HEK293 (cell line): ENCODE data around the gene MEGF6.

Experiments
- CTCF ChIA-PET: fragments of 350-600 bp; formaldehyde crosslinking; extraction: SDS; loops from one replicate; lab custom pipeline; 2021; ENCODE audit warnings: antibody characterized with exemption; lab: Yijun Ruan, JAX
- POLR2A ChIA-PET: fragments of 300-600 bp; formaldehyde crosslinking; extraction: SDS; loops from one replicate; lab custom pipeline; 2020; ENCODE audit warnings: antibody characterized with exemption, inconsistent platforms; lab: Yijun Ruan, JAX
- H3K27ac ChIP-seq: fragments of 200-500 bp; sonication (Bioruptor generic); 2 replicates; pipeline ENCODE4 v1.5.1; 2014; ENCODE audit warnings: low read depth, low read length, control low read depth, inconsistent platforms; ENCODE audit errors: extremely low read depth
- H3K36me3 ChIP-seq, 2 experiments: fragments of 200-500 bp in 1 of 2; sonication (Bioruptor generic) in 1 of 2; 1 replicate in 1 of 2; 2 replicates in 1 of 2; pipeline ENCODE4 v1.5.1; 2014 to 2017; ENCODE audit warnings: inconsistent platforms in 2 of 2, low read length in 2 of 2; ENCODE audit not compliant: control insufficient read depth in 2 of 2, insufficient read depth in 1 of 2
- H3K4me1 ChIP-seq: fragments of 200-500 bp; sonication (Bioruptor generic); 2 replicates; pipeline ENCODE4 v1.5.1; 2014; ENCODE audit warnings: mild to moderate bottlenecking, low read length, inconsistent platforms; ENCODE audit not compliant: control insufficient read depth, insufficient read depth
- H3K4me3 ChIP-seq: 2 replicates; pipeline ENCODE4 v1.5.1; 2011; ENCODE audit warnings: low read depth, mild to moderate bottlenecking, control low read depth, low read length, moderate library complexity
- H3K9me3 ChIP-seq: fragments of 200-500 bp; sonication (Bioruptor generic); 2 replicates; pipeline ENCODE4 v1.5.1; 2014; ENCODE audit warnings: low read depth, low read length, inconsistent platforms; ENCODE audit not compliant: control insufficient read depth, insufficient read depth
- GLI2 ChIP-seq: fragments of 450-650 bp; formaldehyde crosslinking; IDR thresholded peaks from 2 replicates; pipeline ENCODE4; 2017; ENCODE audit warnings: missing biosample characterization, missing genetic modification characterization, low read depth, borderline replicate concordance
- GLI4 ChIP-seq: fragments of 450-650 bp; formaldehyde crosslinking; IDR thresholded peaks from 2 replicates; pipeline ENCODE4 v1.5.1; 2016; ENCODE audit warnings: missing biosample characterization, missing genetic modification characterization
- GLIS1 ChIP-seq: fragments of 450-650 bp; formaldehyde crosslinking; IDR thresholded peaks from 2 replicates; pipeline ENCODE4 v1.5.1; 2016; ENCODE audit warnings: missing biosample characterization, missing genetic modification characterization
- TRIM28 ChIP-seq: IDR thresholded peaks from 2 replicates; pipeline ENCODE4 v1.6.1; 2011; ENCODE audit warnings: low read length, control low read depth, borderline replicate concordance
- ZFHX2 ChIP-seq: fragments of 450-650 bp; formaldehyde crosslinking; conservative IDR thresholded peaks from 2 replicates; pipeline ENCODE4 v1.5.1; 2016; ENCODE audit warnings: missing biosample characterization, missing genetic modification characterization
- ZNF138 ChIP-seq: fragments of 450-650 bp; formaldehyde crosslinking; IDR thresholded peaks from 2 replicates; pipeline ENCODE4 v1.5.1; 2016; ENCODE audit warnings: missing biosample characterization, missing genetic modification characterization, borderline replicate concordance
- ZNF146 ChIP-seq: fragments of 450-650 bp; formaldehyde crosslinking; IDR thresholded peaks from 2 replicates; pipeline ENCODE4 v1.5.1; 2016; ENCODE audit warnings: missing biosample characterization, missing genetic modification characterization
- ZNF169 ChIP-seq: fragments of 450-650 bp; formaldehyde crosslinking; IDR thresholded peaks from 2 replicates; pipeline ENCODE4 v1.5.1; 2016; ENCODE audit warnings: missing biosample characterization, missing genetic modification characterization
- ZNF2 ChIP-seq: fragments of 450-650 bp; formaldehyde crosslinking; IDR thresholded peaks from 2 replicates; pipeline ENCODE4 v1.5.1; 2016; ENCODE audit warnings: missing biosample characterization, missing genetic modification characterization
- ZNF23 ChIP-seq: fragments of 450-650 bp; formaldehyde crosslinking; IDR thresholded peaks from 2 replicates; pipeline ENCODE4 v1.5.1; 2016; ENCODE audit warnings: missing biosample characterization, missing genetic modification characterization, borderline replicate concordance
- ZNF426 ChIP-seq: fragments of 450-650 bp; formaldehyde crosslinking; IDR thresholded peaks from 2 replicates; pipeline ENCODE4 v1.5.1; 2017; ENCODE audit warnings: missing biosample characterization, missing genetic modification characterization, mild to moderate bottlenecking, inconsistent platforms, moderate library complexity
- ZNF549 ChIP-seq: fragments of 450-650 bp; IDR thresholded peaks from 2 replicates; pipeline ENCODE4 v1.5.1; 2018; ENCODE audit warnings: missing biosample characterization, missing genetic modification characterization, mild to moderate bottlenecking, inconsistent platforms, moderate library complexity
- ZNF670 ChIP-seq: fragments of 450-650 bp; formaldehyde crosslinking; IDR thresholded peaks from 2 replicates; pipeline ENCODE4 v1.5.1; 2016; ENCODE audit warnings: missing biosample characterization, missing genetic modification characterization, low read depth
- ZSCAN16 ChIP-seq: fragments of 450-650 bp; formaldehyde crosslinking; IDR thresholded peaks from 2 replicates; pipeline ENCODE4 v1.5.1; 2016; ENCODE audit warnings: missing biosample characterization, missing genetic modification characterization
- ZSCAN30 ChIP-seq: fragments of 450-650 bp; IDR thresholded peaks from 2 replicates; pipeline ENCODE4 v1.5.1; 2018; ENCODE audit warnings: missing biosample characterization, mild to moderate bottlenecking, missing genetic modification characterization, moderate library complexity
- TF ChIP-seq, protein P1 (sequence below): fragments of 450-650 bp; formaldehyde crosslinking; IDR thresholded peaks from 2 replicates; pipeline ENCODE4 v1.5.1; 2016; ENCODE audit warnings: missing biosample characterization, missing genetic modification characterization
- TF ChIP-seq, protein P2 (sequence below): fragments of 450-650 bp; formaldehyde crosslinking; IDR thresholded peaks from 2 replicates; pipeline ENCODE4 v1.5.1; 2016; ENCODE audit warnings: missing biosample characterization, missing genetic modification characterization
- TF ChIP-seq, protein P3 (sequence below): fragments of 450-650 bp; formaldehyde crosslinking; optimal IDR thresholded peaks from 2 replicates; pipeline ENCODE3; 2016; ENCODE audit warnings: missing biosample characterization, mild to moderate bottlenecking, missing genetic modification characterization
- TF ChIP-seq, protein P4 (sequence below): fragments of 450-650 bp; formaldehyde crosslinking; IDR thresholded peaks from 2 replicates; pipeline ENCODE4 v1.5.1; 2016; ENCODE audit warnings: missing biosample characterization, missing genetic modification characterization
- TF ChIP-seq, protein P5 (sequence below): fragments of 450-650 bp; formaldehyde crosslinking; conservative IDR thresholded peaks from 2 replicates; pipeline ENCODE4 v1.5.1; 2016; ENCODE audit warnings: low read depth, missing biosample characterization, missing genetic modification characterization

MEGF6 gene

DNA sequence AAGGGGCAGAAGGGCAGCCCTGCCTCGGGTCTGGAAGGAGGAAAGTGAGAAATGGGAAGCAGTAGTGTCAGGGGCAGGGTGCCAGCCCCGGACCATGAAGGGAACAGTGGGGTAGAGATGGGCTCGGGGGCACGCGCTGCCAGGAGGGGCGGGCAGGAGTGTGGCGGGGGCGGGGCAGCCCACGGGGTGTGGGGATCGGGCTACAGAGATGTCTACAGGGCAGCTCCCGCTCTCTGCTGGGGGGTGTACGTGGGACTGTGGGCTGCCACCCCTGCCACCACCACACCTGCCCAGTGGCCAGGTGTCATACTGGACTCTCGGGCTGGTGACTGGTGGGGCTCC lies 149.4 kb downstream of the MEGF6 start:
- Histone ChIP-seq H3K36me3 (no peaks in the 10 kb centered on the region), H3K4me3 (no peak overlapping the region), H3K9me3 (no peaks in the 10 kb centered on the region), H3K27ac (no peak overlapping the region), H3K4me1 (no peaks in the 10 kb centered on the region)
- TF ChIP-seq GLIS1 (tag by site-specific recombination) (no peak), ZSCAN16 (tag by site-specific recombination) (no peak), TRIM28 (no peak)
- ChIA-PET CTCF (interaction anchor here (0.6 to 2.5 kb wide), 2 partner anchors 9 to 22 kb away, joined by 3 to 14 read pairs; no protein-coding TSS in a partner anchor), POLR2A (no interaction called here)

DNA sequence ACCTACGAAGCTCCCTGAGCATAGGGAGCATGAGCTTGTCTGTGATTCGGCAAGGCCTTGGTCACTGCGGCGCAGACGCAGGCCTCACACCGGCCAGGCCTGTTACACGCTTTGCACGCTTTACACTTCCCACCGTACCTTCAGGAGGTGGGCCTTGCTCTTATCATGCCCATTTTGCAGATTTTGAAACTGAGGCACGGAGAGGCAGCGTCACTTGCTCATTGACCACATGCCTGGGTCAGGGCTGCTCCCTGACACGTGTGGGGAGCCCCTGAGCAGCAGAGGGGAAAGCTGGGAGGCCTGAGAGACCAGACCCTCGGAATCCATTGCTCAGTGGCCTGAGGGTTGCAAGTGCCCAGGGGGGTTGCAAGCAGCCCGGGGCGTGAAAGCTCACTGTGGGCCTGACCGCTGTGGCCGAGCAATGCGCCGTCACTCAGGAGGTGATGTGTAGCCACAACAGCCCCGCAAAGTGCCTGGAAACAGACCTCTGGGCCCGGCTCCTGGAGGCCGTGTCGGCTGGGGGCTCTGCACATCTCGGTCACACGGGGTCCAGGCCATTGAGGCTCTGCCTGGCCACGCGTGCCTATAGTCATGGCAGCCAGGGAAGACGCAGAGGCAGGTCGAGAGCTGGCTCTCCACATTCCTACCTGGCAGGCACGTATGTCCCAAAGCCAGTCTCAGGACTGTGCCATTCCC lies 149.9 kb downstream of the MEGF6 start:
- CTCF ChIA-PET, result interaction anchor here (0.6 to 2.5 kb wide), 2 partner anchors 8 to 23 kb away, joined by 3 to 14 read pairs; no protein-coding TSS in a partner anchor
- Histone ChIP-seq H3K36me3 (no peaks in the 10 kb centered on the region), H3K27ac (no peak overlapping the region), H3K9me3 (no peaks in the 10 kb centered on the region), H3K4me3 (no peak overlapping the region), H3K4me1 (no peaks in the 10 kb centered on the region)
- POLR2A ChIA-PET, result no interaction called here
- TF ChIP-seq GLI4 (tag by site-specific recombination) (no peak), ZNF2 (no peak), ZNF146 (no peak), ZNF169 (tag by site-specific recombination) (no peak), ZNF138 (no peak), ZNF23 (tag by site-specific recombination) (no peak), GLI2 (tag by site-specific recombination) (no peak), ZSCAN30 (tag by site-specific recombination) (no peak), ZNF670 (no peak), ZNF549 (tag by site-specific recombination) (no peak), ZNF426 (tag by site-specific recombination) (no peak)
- TF ChIP-seq, protein P1, sequence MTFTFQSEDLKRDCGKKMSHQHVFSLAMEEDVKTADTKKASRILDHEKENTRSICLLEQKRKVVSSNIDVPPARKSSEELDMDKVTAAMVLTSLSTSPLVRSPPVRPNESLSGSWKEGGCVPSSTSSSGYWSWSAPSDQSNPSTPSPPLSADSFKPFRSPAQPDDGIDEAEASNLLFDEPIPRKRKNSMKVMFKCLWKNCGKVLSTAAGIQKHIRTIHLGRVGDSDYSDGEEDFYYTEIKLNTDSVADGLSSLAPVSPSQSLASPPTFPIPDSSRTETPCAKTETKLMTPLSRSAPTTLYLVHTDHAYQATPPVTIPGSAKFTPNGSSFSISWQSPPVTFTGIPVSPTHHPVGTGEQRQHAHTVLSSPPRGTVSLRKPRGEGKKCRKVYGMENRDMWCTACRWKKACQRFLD (tag by site-specific recombination), result no peak
- TF ChIP-seq, protein P2, sequence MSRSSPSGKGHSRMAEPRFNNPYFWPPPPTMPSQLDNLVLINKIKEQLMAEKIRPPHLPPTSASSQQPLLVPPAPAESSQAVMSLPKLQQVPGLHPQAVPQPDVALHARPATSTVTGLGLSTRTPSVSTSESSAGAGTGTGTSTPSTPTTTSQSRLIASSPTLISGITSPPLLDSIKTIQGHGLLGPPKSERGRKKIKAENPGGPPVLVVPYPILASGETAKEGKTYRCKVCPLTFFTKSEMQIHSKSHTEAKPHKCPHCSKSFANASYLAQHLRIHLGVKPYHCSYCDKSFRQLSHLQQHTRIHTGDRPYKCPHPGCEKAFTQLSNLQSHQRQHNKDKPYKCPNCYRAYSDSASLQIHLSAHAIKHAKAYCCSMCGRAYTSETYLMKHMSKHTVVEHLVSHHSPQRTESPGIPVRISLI (tag by site-specific recombination), result no peak
- TF ChIP-seq, protein P3, sequence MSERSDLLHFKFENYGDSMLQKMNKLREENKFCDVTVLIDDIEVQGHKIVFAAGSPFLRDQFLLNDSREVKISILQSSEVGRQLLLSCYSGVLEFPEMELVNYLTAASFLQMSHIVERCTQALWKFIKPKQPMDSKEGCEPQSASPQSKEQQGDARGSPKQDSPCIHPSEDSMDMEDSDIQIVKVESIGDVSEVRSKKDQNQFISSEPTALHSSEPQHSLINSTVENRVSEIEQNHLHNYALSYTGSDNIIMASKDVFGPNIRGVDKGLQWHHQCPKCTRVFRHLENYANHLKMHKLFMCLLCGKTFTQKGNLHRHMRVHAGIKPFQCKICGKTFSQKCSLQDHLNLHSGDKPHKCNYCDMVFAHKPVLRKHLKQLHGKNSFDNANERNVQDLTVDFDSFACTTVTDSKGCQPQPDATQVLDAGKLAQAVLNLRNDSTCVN (tag by site-specific recombination), result no peak

DNA sequence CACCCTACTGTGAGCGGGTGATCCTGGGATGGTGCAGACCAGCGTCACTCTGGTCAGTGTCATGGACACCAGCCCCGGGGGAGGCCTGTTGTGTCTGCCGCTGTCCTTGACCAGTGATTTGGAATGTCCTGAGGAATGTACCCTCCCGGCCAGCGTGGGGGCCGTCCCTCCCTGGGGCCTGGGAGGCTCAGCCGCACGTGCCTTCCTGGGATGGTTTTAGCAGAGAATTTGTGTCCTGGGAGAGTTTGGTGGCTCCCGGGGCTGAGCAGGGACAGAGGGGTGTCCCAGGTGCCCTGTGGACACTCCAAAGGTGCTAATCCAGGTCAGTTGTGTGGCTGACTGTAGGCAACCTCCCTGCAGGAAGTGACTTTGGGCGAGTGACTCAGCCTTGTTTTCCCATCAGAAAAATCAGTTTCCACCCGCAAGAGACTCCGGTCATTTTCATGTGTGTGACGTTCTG lies 150.6 kb downstream of the MEGF6 start:
- no peaks in the 10 kb centered on the region for H3K4me1 ChIP-seq
- TF ChIP-seq, protein P4, sequence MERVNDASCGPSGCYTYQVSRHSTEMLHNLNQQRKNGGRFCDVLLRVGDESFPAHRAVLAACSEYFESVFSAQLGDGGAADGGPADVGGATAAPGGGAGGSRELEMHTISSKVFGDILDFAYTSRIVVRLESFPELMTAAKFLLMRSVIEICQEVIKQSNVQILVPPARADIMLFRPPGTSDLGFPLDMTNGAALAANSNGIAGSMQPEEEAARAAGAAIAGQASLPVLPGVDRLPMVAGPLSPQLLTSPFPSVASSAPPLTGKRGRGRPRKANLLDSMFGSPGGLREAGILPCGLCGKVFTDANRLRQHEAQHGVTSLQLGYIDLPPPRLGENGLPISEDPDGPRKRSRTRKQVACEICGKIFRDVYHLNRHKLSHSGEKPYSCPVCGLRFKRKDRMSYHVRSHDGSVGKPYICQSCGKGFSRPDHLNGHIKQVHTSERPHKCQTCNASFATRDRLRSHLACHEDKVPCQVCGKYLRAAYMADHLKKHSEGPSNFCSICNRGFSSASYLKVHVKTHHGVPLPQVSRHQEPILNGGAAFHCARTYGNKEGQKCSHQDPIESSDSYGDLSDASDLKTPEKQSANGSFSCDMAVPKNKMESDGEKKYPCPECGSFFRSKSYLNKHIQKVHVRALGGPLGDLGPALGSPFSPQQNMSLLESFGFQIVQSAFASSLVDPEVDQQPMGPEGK (tag by site-specific recombination), result no peak
- TF ChIP-seq ZFHX2, result 0 out of 2 replicates have a peak, but pooled peaks have one; percentile 2
- TF ChIP-seq, protein P5, sequence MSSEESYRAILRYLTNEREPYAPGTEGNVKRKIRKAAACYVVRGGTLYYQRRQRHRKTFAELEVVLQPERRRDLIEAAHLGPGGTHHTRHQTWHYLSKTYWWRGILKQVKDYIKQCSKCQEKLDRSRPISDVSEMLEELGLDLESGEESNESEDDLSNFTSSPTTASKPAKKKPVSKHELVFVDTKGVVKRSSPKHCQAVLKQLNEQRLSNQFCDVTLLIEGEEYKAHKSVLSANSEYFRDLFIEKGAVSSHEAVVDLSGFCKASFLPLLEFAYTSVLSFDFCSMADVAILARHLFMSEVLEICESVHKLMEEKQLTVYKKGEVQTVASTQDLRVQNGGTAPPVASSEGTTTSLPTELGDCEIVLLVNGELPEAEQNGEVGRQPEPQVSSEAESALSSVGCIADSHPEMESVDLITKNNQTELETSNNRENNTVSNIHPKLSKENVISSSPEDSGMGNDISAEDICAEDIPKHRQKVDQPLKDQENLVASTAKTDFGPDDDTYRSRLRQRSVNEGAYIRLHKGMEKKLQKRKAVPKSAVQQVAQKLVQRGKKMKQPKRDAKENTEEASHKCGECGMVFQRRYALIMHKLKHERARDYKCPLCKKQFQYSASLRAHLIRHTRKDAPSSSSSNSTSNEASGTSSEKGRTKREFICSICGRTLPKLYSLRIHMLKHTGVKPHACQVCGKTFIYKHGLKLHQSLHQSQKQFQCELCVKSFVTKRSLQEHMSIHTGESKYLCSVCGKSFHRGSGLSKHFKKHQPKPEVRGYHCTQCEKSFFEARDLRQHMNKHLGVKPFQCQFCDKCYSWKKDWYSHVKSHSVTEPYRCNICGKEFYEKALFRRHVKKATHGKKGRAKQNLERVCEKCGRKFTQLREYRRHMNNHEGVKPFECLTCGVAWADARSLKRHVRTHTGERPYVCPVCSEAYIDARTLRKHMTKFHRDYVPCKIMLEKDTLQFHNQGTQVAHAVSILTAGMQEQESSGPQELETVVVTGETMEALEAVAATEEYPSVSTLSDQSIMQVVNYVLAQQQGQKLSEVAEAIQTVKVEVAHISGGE (tag by site-specific recombination), result no peak
- TF ChIP-seq, all 188 proteins: peak for 1
- Histone ChIP-seq H3K27ac (no peak overlapping the region), H3K4me3 (no peak overlapping the region), H3K36me3 (no peaks in the 10 kb centered on the region), H3K9me3 (no peaks in the 10 kb centered on the region)
- ChIA-PET POLR2A (no interaction called here), CTCF (no interaction called here)
